ENCODE measurements around the gene RAET1E.
"Not testable (repeated sequence)": the region's sequence is repeated elsewhere in the genome, so short reads cannot be mapped to it uniquely, and the experiment has no call there.

Gene RAET1E

DNA sequence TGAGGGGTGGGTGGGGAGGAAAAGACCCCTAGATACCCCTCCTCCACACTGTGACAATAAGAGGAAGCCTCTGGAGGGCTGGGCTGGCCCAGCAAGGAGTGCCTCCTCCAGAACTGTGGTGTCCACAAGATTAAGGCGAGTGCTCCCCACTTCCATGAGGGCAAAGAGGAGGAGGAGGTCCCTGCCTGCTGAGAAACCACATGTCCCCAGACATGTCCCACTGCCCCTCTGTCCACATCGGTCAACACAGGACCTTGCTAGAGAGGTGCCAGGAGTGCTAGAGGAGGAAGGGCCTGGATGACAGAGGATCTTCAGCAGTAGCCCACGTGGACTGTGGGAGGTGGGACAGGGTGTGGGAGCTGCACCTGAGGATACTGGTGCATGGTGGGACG lies 21.9 kb upstream of the RAET1E start:
- no peak overlapping the region for H2AFZ ChIP-seq (ENCODE audit: low read depth, low read length, severe bottlenecking)
- no peaks in the 10 kb centered on the region for H3F3A ChIP-seq (ENCODE audit: insufficient read depth)
- no peaks in the 10 kb centered on the region for H3K9me3 ChIP-seq (ENCODE audit: insufficient read depth, low read length)
- H3K4me2 ChIP-seq (ENCODE audit: low read depth, low read length, poor library complexity, severe bottlenecking), result no peak overlapping the region
- H3K36me3 ChIP-seq (ENCODE audit: low read length), result no peaks in the 10 kb centered on the region
- no peaks in the 10 kb centered on the region for H4K20me1 ChIP-seq (ENCODE audit: low read depth, low read length)
- H3K79me2 ChIP-seq (ENCODE audit: insufficient read depth, low read length), result no peaks in the 10 kb centered on the region
- H3K9me2 ChIP-seq (replicated peaks; ENCODE audit: insufficient read depth, low read length), result no peaks in the 10 kb centered on the region
- no peak overlapping the region for H3K9ac ChIP-seq (ENCODE audit: low read length)
- H3K27ac ChIP-seq (ENCODE audit: low read depth, low read length), result no peak overlapping the region
- no peak overlapping the region for H3K4me3 ChIP-seq (ENCODE audit: insufficient read depth, low read length, poor library complexity, severe bottlenecking)
- no peak for TF ChIP-seq EZH2phosphoT487 (conservative IDR thresholded peaks at IDR 0.05; ENCODE audit: low read length)
- TF ChIP-seq, protein P1, sequence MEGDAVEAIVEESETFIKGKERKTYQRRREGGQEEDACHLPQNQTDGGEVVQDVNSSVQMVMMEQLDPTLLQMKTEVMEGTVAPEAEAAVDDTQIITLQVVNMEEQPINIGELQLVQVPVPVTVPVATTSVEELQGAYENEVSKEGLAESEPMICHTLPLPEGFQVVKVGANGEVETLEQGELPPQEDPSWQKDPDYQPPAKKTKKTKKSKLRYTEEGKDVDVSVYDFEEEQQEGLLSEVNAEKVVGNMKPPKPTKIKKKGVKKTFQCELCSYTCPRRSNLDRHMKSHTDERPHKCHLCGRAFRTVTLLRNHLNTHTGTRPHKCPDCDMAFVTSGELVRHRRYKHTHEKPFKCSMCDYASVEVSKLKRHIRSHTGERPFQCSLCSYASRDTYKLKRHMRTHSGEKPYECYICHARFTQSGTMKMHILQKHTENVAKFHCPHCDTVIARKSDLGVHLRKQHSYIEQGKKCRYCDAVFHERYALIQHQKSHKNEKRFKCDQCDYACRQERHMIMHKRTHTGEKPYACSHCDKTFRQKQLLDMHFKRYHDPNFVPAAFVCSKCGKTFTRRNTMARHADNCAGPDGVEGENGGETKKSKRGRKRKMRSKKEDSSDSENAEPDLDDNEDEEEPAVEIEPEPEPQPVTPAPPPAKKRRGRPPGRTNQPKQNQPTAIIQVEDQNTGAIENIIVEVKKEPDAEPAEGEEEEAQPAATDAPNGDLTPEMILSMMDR (IDR thresholded peaks at IDR 0.05; ENCODE audit: insufficient read depth, low read length, poor library complexity, severe bottlenecking), result no peak
- no peaks in the 10 kb centered on the region for H3K27me3 ChIP-seq (ENCODE audit: low read length)

DNA sequence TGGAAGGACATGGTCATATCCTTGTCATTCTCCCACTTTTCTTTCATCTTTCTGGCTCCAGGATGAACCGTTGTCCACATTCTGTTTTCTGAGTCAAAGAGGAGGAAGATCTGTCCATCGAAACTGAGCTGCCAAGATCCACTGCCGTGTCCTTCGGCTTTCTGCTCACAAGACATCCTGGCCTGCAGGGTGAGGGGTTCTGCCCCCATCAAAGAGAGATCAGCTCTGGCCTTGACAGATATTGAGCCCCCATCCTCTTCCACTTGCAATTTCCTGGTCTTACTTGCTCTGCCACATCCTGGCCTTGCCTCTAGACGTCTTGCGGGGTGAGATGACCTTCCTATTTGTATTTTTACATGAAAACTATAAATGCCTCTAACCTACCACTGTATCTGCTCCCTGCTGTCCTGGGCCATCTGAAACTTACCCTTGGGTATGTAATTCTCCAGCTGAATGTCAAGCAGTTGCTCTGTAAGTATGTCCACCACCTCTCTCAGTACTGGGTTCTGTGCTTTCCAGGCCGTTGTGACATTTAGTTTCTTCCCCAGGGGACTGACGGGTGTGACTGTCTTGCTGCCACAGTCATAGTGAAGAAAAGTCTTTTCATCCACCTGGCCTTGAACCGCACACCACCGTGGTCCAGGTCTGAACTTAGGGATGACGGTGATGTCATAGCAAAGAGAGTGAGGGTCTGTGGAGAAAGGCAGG lies 21.4 kb upstream of the RAET1E start:
- H3K4me2 ChIP-seq (ENCODE audit: low read depth, low read length, poor library complexity, severe bottlenecking); H4K20me1 ChIP-seq (ENCODE audit: low read depth, low read length); H3K79me2 ChIP-seq (ENCODE audit: insufficient read depth, low read length); H3K4me3 ChIP-seq (ENCODE audit: insufficient read depth, low read length, poor library complexity, severe bottlenecking); H3K9me2 ChIP-seq (replicated peaks; ENCODE audit: insufficient read depth, low read length); H3K9me3 ChIP-seq (ENCODE audit: insufficient read depth, low read length); H3K27me3 ChIP-seq (ENCODE audit: low read length); H2AFZ ChIP-seq (ENCODE audit: low read depth, low read length, severe bottlenecking); H3K9ac ChIP-seq (ENCODE audit: low read length); H3K36me3 ChIP-seq (ENCODE audit: low read length); H3F3A ChIP-seq (ENCODE audit: insufficient read depth); H3K27ac ChIP-seq (ENCODE audit: low read depth, low read length): not testable (repeated sequence)

DNA sequence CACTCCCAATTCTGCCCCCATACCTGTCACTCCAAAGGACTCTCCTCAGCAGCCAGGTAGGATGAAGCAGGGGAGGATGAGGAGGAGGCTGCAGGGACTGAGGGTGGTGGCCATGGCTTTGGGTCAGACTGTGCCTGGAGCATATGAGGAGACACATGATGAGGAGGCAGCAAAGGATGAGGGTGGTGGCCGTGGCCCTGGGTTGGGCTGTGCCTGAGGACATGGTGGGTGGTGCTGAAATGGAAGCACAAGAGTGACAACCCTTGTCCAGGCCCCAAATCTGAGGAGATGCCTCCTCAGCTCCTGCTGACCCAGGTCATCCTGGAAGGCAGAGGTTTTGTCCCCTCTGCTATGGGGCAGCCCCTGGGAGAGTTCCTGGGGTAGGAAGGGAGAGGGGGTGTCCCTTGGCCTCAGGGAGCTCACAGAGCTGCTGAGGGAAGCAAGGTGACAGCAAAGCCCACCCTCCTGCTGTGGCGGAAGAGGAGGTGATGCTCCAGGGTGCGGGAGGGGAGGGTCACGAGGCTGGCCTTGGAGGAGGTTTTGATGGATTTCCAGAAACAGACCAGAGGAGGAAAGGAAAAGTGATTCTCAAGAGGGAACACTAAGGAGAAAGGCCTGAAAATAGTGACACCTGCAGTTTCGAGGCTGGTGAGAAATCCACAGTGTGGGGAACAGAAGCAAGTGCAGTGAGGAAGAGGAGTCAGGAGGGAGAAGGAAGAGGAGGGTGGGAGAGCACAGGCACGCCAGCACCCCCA lies 20.4 kb upstream of the RAET1E start:
- Histone ChIP-seq H4K20me1 (ENCODE audit: low read depth, low read length) (no peaks in the 10 kb centered on the region), H3F3A (ENCODE audit: insufficient read depth) (no peaks in the 10 kb centered on the region), H3K79me2 (ENCODE audit: insufficient read depth, low read length) (no peaks in the 10 kb centered on the region), H3K9ac (ENCODE audit: low read length) (no peak overlapping the region), H3K27ac (ENCODE audit: low read depth, low read length) (no peak overlapping the region), H3K9me2 (replicated peaks; ENCODE audit: insufficient read depth, low read length) (no peaks in the 10 kb centered on the region), H3K4me3 (ENCODE audit: insufficient read depth, low read length, poor library complexity, severe bottlenecking) (no peak overlapping the region), H3K27me3 (ENCODE audit: low read length) (no peaks in the 10 kb centered on the region), H3K36me3 (ENCODE audit: low read length) (no peaks in the 10 kb centered on the region), H2AFZ (ENCODE audit: low read depth, low read length, severe bottlenecking) (no peak overlapping the region), H3K9me3 (ENCODE audit: insufficient read depth, low read length) (no peaks in the 10 kb centered on the region), H3K4me2 (ENCODE audit: low read depth, low read length, poor library complexity, severe bottlenecking) (no peak overlapping the region)
- TF ChIP-seq, protein P1 (IDR thresholded peaks at IDR 0.05; ENCODE audit: insufficient read depth, low read length, poor library complexity, severe bottlenecking), result no peak
- no peak for TF ChIP-seq EZH2phosphoT487 (conservative IDR thresholded peaks at IDR 0.05; ENCODE audit: low read length)

DNA sequence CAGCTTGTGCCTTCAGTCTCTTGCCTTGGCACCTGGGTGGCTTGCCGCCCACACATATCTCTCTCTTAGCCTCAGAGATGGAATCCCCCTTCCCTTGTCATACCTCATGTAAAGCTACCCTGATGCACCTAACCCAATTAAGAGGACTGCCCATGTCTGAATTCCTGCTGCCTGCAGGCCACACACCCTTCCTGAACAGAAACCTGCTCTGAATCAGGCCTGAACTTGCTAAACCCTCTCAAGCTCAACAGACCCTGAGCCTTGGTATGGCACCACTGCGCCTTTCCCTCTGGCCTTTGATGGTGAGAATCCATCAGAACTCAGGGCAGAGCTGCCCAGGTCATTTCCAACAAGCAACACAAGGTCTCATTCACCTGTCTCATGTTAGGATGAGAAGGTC lies 19.8 kb upstream of the RAET1E start:
- H3K4me2 ChIP-seq (ENCODE audit: low read depth, low read length, poor library complexity, severe bottlenecking), result no peak overlapping the region
- no peaks in the 10 kb centered on the region for H3K79me2 ChIP-seq (ENCODE audit: insufficient read depth, low read length)
- H3K9ac ChIP-seq (ENCODE audit: low read length), result no peak overlapping the region
- H2AFZ ChIP-seq (ENCODE audit: low read depth, low read length, severe bottlenecking), result no peak overlapping the region
- H3K9me3 ChIP-seq (ENCODE audit: insufficient read depth, low read length), result no peaks in the 10 kb centered on the region
- no peaks in the 10 kb centered on the region for H3F3A ChIP-seq (ENCODE audit: insufficient read depth)
- no peak overlapping the region for H3K27ac ChIP-seq (ENCODE audit: low read depth, low read length)
- H4K20me1 ChIP-seq (ENCODE audit: low read depth, low read length), result no peaks in the 10 kb centered on the region
- no peak overlapping the region for H3K4me3 ChIP-seq (ENCODE audit: insufficient read depth, low read length, poor library complexity, severe bottlenecking)
- H3K36me3 ChIP-seq (ENCODE audit: low read length), result no peaks in the 10 kb centered on the region
- no peaks in the 10 kb centered on the region for H3K9me2 ChIP-seq (replicated peaks; ENCODE audit: insufficient read depth, low read length)
- TF ChIP-seq, protein P1 (IDR thresholded peaks at IDR 0.05; ENCODE audit: insufficient read depth, low read length, poor library complexity, severe bottlenecking), result no peak
- TF ChIP-seq EZH2phosphoT487 (conservative IDR thresholded peaks at IDR 0.05; ENCODE audit: low read length), result no peak
- H3K27me3 ChIP-seq (ENCODE audit: low read length), result no peaks in the 10 kb centered on the region

Data from SU-DHL-6 (cell line).